Measurements from ENCODE around the gene ETV4.

The ETV4 gene

DNA sequence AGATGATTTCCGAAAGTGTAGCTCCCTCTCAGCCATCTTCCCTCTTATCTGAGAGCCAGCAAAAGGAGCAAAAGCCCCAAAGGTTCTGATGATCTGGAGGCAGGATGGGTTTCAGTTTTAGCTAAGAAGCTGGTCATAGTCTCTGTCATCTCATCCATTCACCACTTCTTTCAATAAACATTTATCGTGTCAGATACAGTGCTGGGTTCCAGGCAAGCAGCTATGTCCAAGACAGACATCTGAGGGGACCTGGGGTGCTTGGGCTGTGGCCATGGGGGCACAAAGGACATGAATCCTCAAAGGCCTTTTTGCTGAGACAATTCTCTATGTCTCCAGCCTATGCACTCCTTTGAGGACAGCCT is 1.0 kb upstream of the ETV4 start:
- DNase-seq (ENCODE audit: low spot score), result no peak
- in situ Hi-C loops (cut with MboI; ENCODE audit: low pct_unique_long_range_greater_than_20kb, low sequenced_read_pairs, unreplicated experiment), result no loop called here
- no peak for TF ChIP-seq CTCF (IDR thresholded peaks at IDR 0.05; ENCODE audit: extremely low read depth, insufficient read depth, missing control alignments)

DNA sequence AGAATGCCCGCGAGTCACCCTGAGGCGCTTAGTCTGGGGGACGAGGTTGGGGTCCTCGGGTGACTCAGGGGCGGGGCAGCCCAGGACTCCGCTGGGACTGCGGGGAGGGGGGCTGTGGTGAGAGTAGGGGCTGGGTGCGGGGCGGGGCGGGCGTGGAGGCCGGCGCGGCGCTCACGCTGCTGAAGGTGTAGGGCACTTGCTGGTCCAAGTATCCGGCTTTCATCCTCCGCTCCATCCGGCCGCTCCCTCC is 832 bp downstream of the ETV4 start:
- no peak for TF ChIP-seq CTCF (IDR thresholded peaks at IDR 0.05; ENCODE audit: extremely low read depth, insufficient read depth, missing control alignments)
- DNase-seq (ENCODE audit: low spot score), result no peak
- in situ Hi-C loops (cut with MboI; ENCODE audit: low pct_unique_long_range_greater_than_20kb, low sequenced_read_pairs, unreplicated experiment), result no loop called here

- DNase-seq (ENCODE audit: low spot score), result no peak
- TF ChIP-seq CTCF (IDR thresholded peaks at IDR 0.05; ENCODE audit: extremely low read depth, insufficient read depth, missing control alignments), result no peak
- in situ Hi-C loops (cut with MboI; ENCODE audit: low pct_unique_long_range_greater_than_20kb, low sequenced_read_pairs, unreplicated experiment), result no loop called here
Measured at GRCh38 chr17:43543771-43544575, 2.2 kb downstream of the ETV4 start.

DNA sequence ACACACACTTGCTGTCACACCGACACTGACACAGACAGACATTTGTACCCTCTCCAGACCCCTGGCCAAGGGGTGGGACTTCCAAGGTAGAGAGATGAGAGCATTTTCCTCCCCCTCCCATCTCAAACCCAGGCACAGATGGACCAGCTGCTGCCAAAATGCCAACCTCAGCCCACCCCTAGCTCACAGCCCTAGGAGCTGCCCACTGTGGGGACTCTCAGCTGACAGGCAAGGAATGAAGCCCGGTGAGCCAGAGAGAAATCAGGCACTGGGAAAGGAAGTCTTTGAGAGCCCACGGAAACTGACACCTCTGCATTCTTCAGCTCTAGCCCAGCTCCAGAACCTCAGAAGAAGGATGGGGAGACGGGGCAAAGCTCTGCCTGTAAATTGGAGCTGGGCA is 2.8 kb downstream of the ETV4 start:
- in situ Hi-C loops (cut with MboI; ENCODE audit: low pct_unique_long_range_greater_than_20kb, low sequenced_read_pairs, unreplicated experiment), result no loop called here
- no peak for DNase-seq (ENCODE audit: low spot score)
- no peak for TF ChIP-seq CTCF (IDR thresholded peaks at IDR 0.05; ENCODE audit: extremely low read depth, insufficient read depth, missing control alignments)

DNA sequence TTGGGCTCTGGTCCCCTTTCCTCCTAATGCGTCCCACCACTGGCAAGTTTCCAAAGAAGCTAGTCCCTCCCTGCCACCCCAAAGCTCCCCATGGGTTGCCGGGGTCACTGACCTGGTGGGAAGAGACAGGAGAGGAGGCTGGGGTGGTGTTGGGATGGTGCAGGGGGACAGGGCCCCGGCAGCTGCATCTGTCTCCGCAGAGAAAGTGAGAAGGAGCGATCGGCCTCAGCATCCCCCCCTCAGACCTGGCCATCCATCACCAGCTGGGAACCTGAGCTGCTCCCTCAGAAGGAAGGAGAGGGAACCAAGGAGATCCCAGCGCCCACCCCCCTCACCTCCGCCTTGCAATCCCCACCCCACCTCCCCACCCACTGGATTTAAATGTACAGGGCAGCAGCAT is 3.3 kb downstream of the ETV4 start:
- no peak for TF ChIP-seq CTCF (IDR thresholded peaks at IDR 0.05; ENCODE audit: extremely low read depth, insufficient read depth, missing control alignments)
- DNase-seq (ENCODE audit: low spot score), result no peak
- in situ Hi-C loops (cut with MboI; ENCODE audit: low pct_unique_long_range_greater_than_20kb, low sequenced_read_pairs, unreplicated experiment), result no loop called here

DNA sequence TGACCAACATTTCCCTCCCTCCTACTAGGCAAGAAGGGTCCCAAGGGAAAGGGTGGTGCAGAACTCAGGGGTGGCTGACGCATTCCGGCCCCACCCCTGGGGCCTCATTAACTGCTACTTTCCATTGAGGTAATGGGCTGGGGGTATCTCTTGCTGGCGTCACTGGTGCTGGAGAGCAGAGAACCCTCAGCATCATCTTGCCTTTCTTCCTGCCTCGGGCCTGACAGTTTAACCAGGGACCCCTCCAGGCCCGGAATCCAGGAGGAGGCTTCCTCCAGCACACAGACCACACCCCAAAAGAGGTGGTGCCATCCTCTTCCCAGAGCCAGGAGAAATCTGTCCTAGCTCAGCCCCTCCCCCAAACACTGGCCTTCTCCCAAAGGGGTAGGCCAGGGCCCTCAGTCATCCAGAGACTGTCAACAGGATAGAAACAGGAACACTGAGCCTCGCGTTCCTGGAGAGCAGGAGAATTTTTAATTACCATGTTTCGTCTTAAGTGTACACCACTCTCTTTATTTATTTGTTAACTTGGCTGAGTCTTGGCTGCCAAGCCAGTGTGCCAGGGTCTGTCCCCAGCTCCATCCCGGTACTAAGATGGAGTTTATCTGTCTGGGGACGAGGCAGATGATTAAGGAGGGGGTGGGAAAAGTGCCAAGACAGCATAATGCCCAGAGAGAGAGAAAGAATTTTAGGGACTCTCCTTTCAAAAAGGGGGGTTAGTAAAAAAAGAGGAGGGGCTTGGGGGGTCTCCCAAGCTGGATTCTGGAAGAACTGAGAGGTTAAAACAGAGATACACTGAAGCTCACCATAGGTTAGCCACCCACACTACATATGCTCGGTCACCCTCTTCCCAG is 5.1 kb downstream of the ETV4 start:
- TF ChIP-seq CTCF (IDR thresholded peaks at IDR 0.05; ENCODE audit: extremely low read depth, insufficient read depth, missing control alignments), result no peak
- in situ Hi-C loops (cut with MboI; ENCODE audit: low pct_unique_long_range_greater_than_20kb, low sequenced_read_pairs, unreplicated experiment), result no loop called here

More for the DNA sequence above, 5.1 kb downstream of the ETV4 start:
- no peak for DNase-seq (ENCODE audit: low spot score)

Data from GM13977 (cell line).